Measurements from ENCODE around the gene MCM6. TPM values are rescaled to one million over a fixed set of nuclear protein-coding genes. Genes with fewer than 3 reads are reported as not detected.

The MCM6 gene
- total and polyA plus RNA-seq, 3 donors from 2014 or later: 24.6 to 32.3 (median 26.7) TPM

DNA sequence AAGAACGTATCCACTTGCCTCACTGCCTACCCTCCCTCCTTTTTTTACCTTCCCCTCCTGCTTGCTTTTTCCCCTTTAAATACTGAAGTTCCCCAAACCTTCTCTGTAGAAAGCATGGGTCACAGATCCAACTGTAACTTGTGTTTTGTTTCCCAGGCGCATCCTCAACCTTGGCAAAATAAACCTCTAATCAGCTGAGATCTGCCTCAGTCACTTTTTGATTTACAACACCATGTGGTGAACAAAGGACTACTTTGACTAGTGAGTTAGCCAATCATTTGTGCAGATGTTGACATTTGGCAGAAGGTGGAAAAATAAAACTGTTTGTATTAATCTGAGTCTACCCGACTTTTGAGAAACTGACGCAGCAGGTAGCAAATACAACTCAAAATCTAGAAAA, 23.3 kb upstream of the MCM6 start:
- Histone ChIP-seq H3K27ac (no peak overlapping the region), H3K4me1 (peaks cover 4% of the 10 kb centered on the region), H3K4me3 (no peak overlapping the region), H3K27me3 (no peaks in the 10 kb centered on the region), H3K9me3 (no peaks in the 10 kb centered on the region), H3K36me3 (ENCODE audit: low read depth, missing control alignments) (no peaks in the 10 kb centered on the region)
- intact Hi-C loops (cut with DNase I; ENCODE audit: low total_unique reads): no loop called here
- 84 to 86% methylated on average over 4 of the region's 4 CpGs for WGBS, 2 donors
- TF ChIP-seq POLR2A (IDR thresholded peaks at IDR 0.05): no peak
- TF ChIP-seq, protein P1, sequence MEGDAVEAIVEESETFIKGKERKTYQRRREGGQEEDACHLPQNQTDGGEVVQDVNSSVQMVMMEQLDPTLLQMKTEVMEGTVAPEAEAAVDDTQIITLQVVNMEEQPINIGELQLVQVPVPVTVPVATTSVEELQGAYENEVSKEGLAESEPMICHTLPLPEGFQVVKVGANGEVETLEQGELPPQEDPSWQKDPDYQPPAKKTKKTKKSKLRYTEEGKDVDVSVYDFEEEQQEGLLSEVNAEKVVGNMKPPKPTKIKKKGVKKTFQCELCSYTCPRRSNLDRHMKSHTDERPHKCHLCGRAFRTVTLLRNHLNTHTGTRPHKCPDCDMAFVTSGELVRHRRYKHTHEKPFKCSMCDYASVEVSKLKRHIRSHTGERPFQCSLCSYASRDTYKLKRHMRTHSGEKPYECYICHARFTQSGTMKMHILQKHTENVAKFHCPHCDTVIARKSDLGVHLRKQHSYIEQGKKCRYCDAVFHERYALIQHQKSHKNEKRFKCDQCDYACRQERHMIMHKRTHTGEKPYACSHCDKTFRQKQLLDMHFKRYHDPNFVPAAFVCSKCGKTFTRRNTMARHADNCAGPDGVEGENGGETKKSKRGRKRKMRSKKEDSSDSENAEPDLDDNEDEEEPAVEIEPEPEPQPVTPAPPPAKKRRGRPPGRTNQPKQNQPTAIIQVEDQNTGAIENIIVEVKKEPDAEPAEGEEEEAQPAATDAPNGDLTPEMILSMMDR (IDR thresholded peaks at IDR 0.05): no peak
- DNase-seq: no peak

DNA sequence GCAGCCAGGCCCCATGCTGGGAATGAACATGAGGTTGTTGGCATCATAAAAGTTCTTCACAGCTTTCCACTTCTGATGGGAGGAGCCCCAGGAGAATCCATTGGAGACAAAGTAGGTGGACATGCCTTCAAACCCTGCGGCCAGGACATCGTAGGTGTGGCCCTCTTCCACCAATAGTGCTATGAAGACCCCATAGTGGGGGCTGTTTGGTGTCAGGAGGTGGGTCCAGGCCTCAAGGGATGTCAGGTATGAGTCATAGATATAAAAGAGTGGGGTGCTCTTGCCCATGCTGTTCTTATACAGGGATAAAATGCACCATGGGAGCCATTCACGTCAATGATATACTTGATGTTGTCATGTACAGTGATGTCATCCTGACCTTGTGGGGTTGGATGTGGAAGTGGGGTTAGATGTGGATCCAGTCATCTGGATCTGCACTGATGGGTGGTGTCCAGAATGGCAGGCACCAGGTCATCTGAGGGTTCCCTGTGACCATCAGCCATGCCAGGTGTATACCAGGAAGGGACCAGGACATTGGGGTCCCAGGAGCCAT, 22.1 kb upstream of the MCM6 start:
- Histone ChIP-seq H3K36me3 (ENCODE audit: low read depth, missing control alignments) (no peaks in the 10 kb centered on the region), H3K27me3 (no peaks in the 10 kb centered on the region), H3K4me3 (no peak overlapping the region), H3K4me1 (no peaks in the 10 kb centered on the region), H3K27ac (no peak overlapping the region), H3K9me3 (no peaks in the 10 kb centered on the region)
- intact Hi-C loops (cut with DNase I; ENCODE audit: low total_unique reads): no loop called here
- no peak for DNase-seq
- WGBS, 2 donors: 94 to 100% methylated on average over 2 to 3 of the region's 3 CpGs
- TF ChIP-seq POLR2A (IDR thresholded peaks at IDR 0.05): no peak
- TF ChIP-seq, protein P1 (IDR thresholded peaks at IDR 0.05): no peak

DNA sequence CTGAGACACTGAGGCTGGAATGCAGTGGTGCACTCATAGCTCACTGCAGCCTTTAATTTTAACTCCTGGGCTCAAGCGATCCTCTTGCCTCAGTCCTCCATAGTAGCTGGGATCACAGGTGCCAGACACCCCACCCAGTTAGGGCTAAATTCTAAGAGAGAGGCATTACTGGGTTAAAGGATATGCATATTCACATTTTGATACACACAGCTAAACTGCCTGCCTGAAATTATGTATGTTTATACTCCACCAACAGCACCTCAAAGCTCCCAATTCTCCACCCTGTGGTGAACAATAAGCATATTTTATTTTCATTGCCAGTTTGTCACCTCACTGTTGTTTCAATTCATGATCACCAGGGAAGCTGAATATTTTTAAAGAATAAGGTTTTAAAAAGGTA, 18.7 kb upstream of the MCM6 start:
- no peak for TF ChIP-seq POLR2A (IDR thresholded peaks at IDR 0.05)
- TF ChIP-seq, protein P1 (IDR thresholded peaks at IDR 0.05): no peak
- WGBS, 2 donors: 85 to 91% methylated on average over 1 of the region's 1 CpG
- H3K9me3 ChIP-seq: no peaks in the 10 kb centered on the region
- no peak overlapping the region for H3K27ac ChIP-seq
- H3K36me3 ChIP-seq (ENCODE audit: low read depth, missing control alignments): no peaks in the 10 kb centered on the region
- no peaks in the 10 kb centered on the region for H3K4me1 ChIP-seq
- no peak for DNase-seq
- intact Hi-C loops (cut with DNase I; ENCODE audit: low total_unique reads): no loop called here
- no peak overlapping the region for H3K4me3 ChIP-seq
- no peaks in the 10 kb centered on the region for H3K27me3 ChIP-seq

DNA sequence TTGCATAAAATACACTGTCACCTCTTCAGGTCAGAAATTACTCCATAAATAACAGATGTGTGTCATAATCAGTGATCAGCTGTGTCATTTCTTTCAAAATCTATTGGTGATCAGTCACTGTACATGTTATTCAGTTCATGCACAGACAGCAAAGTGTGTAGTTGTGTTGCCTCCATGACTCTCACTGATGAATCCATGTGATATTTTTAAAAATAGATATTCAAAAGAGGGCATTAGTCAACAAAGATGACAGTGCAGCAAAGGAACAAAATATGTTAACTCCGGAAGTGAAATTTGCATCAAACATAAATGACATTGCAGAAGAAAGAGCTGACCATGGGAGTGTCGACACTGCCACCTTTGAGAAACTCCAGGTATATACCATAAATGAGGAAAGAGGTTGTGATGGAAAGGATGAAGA, 17.1 kb upstream of the MCM6 start:
- intact Hi-C loops (cut with DNase I; ENCODE audit: low total_unique reads): no loop called here
- Histone ChIP-seq H3K36me3 (ENCODE audit: low read depth, missing control alignments) (no peaks in the 10 kb centered on the region), H3K9me3 (no peaks in the 10 kb centered on the region), H3K27ac (no peak overlapping the region), H3K4me1 (no peaks in the 10 kb centered on the region), H3K4me3 (no peak overlapping the region), H3K27me3 (no peaks in the 10 kb centered on the region)
- 83 to 98% methylated on average over 2 of the region's 2 CpGs for WGBS, 2 donors
- DNase-seq: no peak
- no peak for TF ChIP-seq POLR2A (IDR thresholded peaks at IDR 0.05)
- TF ChIP-seq, protein P1 (IDR thresholded peaks at IDR 0.05): no peak

DNA sequence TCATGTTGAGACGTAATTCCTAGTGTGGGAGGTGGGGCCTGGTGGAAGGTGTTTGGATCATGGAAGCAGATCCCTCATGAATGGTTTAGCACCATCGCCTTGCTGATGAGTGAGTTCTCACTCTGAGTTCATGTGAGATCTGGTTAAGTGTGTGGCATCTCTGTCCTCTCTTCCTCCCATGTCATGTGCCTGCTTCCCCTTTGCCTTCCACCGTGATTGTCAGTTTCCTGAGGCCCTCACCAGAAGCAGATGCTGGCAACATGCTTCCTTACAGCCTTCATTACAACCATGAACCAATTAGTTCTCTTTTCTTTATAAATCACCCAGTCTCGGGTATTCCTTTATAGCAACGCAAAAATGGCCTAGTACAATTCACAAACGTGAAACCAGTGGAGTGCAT, 14.6 kb upstream of the MCM6 start:
- no peaks in the 10 kb centered on the region for H3K4me1 ChIP-seq
- TF ChIP-seq POLR2A (IDR thresholded peaks at IDR 0.05): no peak
- TF ChIP-seq, protein P1 (IDR thresholded peaks at IDR 0.05): no peak
- H3K9me3 ChIP-seq: no peaks in the 10 kb centered on the region
- no peak overlapping the region for H3K27ac ChIP-seq
- 74 to 75% methylated on average over 6 of the region's 6 CpGs for WGBS, 2 donors
- intact Hi-C loops (cut with DNase I; ENCODE audit: low total_unique reads): no loop called here
- DNase-seq: no peak
- H3K27me3 ChIP-seq: no peaks in the 10 kb centered on the region
- H3K4me3 ChIP-seq: no peak overlapping the region
- no peaks in the 10 kb centered on the region for H3K36me3 ChIP-seq (ENCODE audit: low read depth, missing control alignments)

All from testis (tissue), 3 donors.